Measurements from ENCODE around the gene ZC2HC1B. TPM values are rescaled to one million over a fixed set of nuclear protein-coding genes. Genes with fewer than 3 reads are reported as not detected.
"Not testable (repeated sequence)": the region's sequence is repeated elsewhere in the genome, so short reads cannot be mapped to it uniquely, and the experiment has no call there.

ZC2HC1B gene
- total RNA-seq, 1 experiment from 2014 or later: not detected

- DNase-seq (ENCODE audit: low read depth): no peak
Measured at GRCh38 chr6:143867236-143867635, 3.0 kb downstream of the ZC2HC1B start.

DNA sequence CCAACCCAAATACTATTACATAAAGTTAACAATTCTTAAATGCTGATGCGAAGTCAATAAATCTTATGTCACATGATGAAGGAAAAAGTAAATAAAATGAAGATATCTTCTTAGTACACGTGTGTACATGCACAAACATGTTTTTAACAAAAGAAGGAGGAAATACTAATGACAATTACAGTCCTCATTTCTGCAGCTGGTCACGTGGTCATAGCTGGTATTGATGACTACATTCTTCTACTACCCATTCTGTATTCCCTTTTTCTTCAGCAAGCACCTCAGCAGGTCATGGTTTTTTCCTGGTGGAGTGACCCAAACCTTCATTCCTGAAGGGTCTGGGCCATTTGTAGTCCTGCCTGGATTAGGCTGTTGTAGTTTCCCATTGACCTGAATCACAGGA lies 4.5 kb downstream of the ZC2HC1B start:
- DNase-seq (ENCODE audit: low read depth): not testable (repeated sequence)

DNA sequence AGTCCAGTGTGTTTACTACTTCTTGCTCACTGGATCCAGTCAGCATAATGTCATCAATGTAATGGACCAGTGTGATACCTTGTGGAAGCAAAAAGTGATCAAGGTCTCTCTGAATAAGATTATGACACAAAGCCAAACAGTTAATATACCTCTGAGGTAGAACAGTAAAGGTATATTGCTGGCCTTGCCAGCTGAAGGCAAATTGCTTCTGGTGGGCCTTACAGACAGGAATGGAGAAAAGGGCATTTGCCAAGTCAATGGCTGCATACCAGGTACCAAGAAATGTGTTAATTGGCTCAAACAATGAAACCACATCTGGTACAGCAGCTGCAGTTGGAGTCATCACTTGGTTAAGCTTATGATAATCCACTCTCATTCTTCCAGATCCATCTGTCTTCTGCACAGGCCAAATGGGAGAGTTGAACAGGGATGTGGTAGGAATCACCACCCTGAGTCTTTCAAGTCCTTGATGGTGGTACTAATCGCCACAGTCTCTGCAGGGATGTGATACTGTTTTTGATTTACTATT lies 7.0 kb downstream of the ZC2HC1B start:
- not testable (repeated sequence) for DNase-seq (ENCODE audit: low read depth)

- peak; percentile 8 for DNase-seq (ENCODE audit: low read depth)
Measured at GRCh38 chr6:143872201-143872600, 7.9 kb downstream of the ZC2HC1B start.

- not testable (repeated sequence) for DNase-seq (ENCODE audit: low read depth)
Measured at GRCh38 chr6:143873600-143873999, 9.3 kb downstream of the ZC2HC1B start.

DNA sequence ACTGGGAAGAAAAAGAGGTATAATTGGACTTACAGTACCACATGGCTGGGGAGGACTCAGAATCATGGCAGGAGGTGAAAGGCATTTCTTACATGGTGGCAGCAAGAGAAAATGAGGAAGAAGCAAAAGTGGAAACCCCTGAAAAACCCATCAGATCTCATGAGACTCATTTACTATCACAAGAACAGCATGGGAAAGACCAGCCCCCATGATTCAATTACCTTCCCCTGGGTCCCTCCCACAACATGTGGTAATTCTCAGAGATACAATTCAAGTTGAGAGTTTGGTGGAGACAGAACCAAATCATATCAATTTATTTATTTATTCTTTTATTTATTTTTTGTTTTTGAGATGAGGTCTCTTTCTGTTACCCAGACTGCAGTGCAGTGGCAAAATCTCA lies 10.2 kb downstream of the ZC2HC1B start:
- DNase-seq (ENCODE audit: low read depth): not testable (repeated sequence)

DNA sequence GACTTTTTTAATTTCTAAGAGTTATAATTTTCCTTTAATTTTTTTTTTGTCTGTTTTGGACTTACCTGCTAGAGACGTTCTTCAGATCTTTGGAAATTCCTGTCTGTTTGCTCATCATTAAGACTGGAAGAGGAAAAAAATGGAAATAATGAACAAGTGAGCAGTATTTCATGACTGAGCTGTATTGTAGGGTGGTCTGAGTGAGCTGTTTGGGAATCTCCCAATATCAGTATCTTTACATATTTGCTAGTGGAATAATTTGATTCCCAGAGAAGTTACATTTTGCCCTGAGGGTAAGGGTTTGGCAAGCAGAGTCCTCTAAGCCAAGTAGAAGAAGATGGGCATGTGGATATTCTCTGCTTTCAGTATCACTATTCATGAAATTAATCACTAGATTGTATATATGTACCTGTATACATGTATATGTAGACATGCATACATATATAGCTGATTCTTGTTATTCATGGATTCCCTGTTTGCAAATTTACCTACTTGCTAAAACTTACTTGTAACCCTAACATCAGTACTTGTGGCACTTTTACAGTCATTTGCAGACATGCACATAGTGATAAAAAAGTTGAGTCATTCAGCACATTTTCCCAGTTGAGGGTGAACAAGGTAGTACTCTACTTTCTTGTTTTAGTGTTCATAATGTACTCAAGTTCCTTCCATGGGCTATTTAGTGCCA lies 13.5 kb downstream of the ZC2HC1B start:
- DNase-seq (ENCODE audit: low read depth): no peak

- peak; percentile 26 for DNase-seq (ENCODE audit: low read depth)
Measured at GRCh38 chr6:143878272-143878760, 14.0 kb downstream of the ZC2HC1B start.

- no peak for DNase-seq (ENCODE audit: low read depth)
Measured at GRCh38 chr6:143880412-143880811, 16.1 kb downstream of the ZC2HC1B start.

DNA sequence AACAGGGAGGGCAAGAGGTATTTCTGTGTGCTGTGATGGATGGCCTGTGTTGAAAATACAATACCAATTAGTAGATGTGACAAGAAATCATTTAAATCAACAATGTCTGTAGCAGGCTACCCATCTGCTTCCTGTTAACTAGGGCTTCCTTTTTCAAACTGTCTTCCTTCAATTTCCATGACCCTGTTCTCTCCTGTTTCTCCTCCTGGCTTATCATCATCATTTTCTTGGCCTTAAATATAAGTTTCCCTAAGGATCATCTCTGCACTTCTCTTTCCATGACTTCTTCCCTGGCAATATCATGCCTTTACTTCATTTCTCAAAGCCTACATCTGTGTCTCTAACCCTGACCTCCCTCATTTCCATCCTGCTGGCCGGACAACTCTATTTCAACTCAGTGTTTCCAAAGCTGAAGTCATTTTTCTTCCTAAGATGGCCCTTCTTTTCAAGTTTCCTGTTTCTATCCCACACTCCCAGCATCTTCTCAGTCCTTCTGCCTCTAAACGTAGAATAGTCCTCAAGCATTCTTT lies 18.2 kb downstream of the ZC2HC1B start:
- DNase-seq (ENCODE audit: low read depth): no peak

- DNase-seq (ENCODE audit: low read depth): no peak
Measured at GRCh38 chr6:143884216-143884900, 20.1 kb downstream of the ZC2HC1B start.

GRCh38 chr6:143885116-143885515 lies 20.8 kb downstream of the ZC2HC1B start:
- DNase-seq (ENCODE audit: low read depth): no peak

GRCh38 chr6:143894655-143895054 lies 30.4 kb downstream of the ZC2HC1B start:
- DNase-seq (ENCODE audit: low read depth): no peak

DNA sequence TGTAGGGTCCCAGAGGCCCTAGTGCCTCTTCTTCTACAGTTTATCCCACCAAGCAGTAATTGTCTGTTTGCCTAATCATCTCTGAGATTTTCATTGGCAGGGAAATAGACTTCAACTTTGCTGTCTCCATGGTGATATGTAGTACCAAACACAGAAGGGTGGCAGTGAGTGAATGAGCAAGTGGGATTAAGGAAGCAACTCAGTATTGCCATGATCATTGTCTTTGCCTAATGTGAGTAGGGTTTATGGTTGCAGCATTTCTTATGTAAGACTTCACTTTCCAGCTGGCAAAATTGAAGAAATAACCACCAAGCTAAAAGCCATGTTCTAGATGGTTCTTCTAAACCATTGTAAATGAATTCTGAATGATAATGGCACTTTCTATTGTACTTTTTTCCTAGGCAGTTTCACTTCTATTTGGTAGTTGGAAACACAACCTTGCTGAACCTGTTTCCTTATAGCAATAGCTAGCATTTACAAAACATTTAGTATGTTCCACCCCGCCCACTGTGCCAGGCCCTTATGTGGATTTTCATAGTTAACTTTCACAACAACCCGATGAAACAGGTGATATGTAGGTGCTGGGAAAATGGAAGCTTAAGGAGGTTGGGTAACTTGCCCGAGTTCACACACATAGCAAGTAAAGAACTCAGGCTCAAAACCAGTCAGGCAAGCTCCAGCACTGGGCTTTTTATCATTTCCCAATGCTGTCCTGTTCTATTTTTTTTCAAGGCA lies 32.0 kb downstream of the ZC2HC1B start:
- peak; percentile 4 for DNase-seq (ENCODE audit: low read depth)

DNA sequence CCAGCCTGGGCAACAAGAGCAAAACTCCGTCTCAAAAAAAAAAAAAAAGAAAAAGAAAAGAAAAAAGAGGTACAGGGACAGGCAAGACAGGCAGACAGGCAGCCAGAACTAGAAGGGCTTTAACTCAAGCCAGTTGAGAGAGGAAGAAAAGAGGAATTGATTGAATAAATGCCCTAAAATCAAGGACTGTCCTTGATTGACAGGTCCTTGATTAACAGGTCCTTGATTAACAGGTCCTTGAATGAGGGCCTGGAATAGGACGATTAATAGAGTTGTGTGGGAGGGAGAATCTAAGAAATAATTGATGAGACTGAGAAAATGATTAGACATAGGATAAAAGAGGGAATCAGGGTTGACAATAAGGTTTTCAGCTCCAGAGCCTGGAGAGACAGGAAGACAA lies 36.1 kb downstream of the ZC2HC1B start:
- DNase-seq (ENCODE audit: low read depth): no peak

GRCh38 chr6:143901885-143902750 lies 37.8 kb downstream of the ZC2HC1B start:
- no peak for DNase-seq (ENCODE audit: low read depth)

DNA sequence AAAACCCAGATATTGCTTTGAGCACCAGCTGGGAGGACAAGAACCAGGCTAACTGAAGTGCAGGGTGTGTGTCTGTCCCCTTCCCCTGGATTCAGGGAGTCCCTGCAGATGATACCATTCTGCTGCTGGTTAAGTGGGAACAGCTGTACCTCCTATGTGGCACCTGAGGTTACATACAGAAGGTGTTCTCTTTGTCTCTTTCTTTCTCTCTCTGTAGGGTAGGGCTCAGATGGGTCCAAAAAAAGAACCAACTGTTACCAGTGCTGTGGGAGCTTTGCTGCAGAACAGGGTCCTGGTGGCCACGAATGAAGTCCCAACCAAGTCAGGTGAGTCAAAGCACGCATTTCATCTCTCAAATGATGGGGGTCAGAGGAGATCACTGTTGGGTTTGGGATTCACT lies 38.6 kb downstream of the ZC2HC1B start:
- no peak for DNase-seq (ENCODE audit: low read depth)

DNA sequence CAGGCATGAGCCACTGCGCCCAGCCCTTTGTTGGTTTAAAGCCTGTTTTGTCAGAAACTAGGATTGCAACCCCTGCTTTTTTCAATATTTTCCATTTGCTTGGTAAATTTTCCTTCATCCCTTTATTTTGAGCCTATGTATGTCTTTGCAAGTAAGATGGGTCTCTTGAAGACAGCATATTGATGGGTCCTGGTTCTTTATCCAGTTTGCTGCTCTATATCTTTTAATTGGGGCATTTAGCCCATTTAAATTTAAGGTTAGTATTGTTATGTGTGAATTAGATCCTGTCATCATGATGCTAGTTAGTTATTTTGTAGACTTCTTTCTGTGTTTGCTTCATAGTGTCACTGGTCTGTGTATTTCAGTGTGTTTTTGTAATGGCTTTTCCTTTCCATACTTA lies 46.8 kb downstream of the ZC2HC1B start:
- no peak for DNase-seq (ENCODE audit: low read depth)

DNA sequence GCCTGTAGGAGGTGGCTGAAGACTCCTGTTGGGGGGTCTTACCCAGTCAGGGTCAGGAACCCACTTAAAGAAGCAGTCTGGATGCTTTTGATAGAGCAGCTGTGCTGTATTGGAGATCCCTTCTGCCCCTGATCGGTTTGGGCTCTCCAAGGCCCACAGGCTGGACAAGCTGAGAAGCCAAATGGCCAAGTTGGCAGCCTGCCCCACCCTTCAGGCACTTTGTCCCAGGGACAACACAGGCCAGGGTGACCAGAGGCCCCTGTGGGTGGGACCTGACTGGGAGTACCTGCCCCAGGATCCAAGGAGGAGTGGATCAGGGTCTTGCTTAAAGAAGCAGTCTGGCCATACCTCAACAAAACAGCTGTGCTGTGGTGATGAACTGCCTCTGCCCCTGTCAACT lies 48.4 kb downstream of the ZC2HC1B start:
- no peak for DNase-seq (ENCODE audit: low read depth)

DNA sequence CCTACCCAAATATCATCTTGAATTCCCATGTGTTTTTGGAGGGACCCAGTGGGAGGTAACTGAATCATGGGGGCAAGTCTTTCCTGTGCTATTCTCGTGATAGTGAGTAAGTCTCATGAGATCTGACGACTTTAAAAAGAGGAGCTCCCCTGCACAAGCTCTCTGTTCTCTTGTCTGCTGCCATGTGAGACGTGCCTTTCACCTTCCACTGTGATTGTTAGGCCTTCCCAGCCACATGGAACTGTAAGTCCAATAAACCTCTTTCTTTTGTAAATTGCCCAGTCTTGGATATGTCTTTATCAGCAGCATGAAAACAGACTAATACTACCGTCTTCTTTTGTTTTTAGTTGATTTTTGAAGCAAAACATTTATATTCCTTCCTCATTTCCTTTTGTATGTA lies 52.8 kb downstream of the ZC2HC1B start:
- DNase-seq (ENCODE audit: low read depth): not testable (repeated sequence)

GRCh38 chr6:143928853-143929252 lies 64.6 kb downstream of the ZC2HC1B start:
- no peak for DNase-seq (ENCODE audit: low read depth)

All from HT1080 (cell line).